SK-N-MC (cell line): ENCODE data around the gene KXD1.

Experiments used
- EZH2 ChIP-seq: fragments of 200-600 bp; sonication (generic); IDR thresholded peaks from one replicate; pipeline ENCODE4 v1.6.1; 2017; ENCODE audit warnings: antibody characterized with exemption
- POLR2AphosphoS5 ChIP-seq: IDR thresholded peaks from 2 replicates; pipeline ENCODE4 v1.6.1; 2012; ENCODE audit warnings: mild to moderate bottlenecking, low read depth, low read length, borderline replicate concordance

- no peak for TF ChIP-seq EZH2
- no peak for TF ChIP-seq POLR2AphosphoS5
These were observed 50.6 kb downstream of the KXD1 start for GRCh38 chr19:18608102-18608804.
